Activated T-cell treated with anti-CD3 and anti-CD28 coated beads, Interleukin-2, amount 50 U/mL, for 48 hours (primary cell): Measurements from ENCODE around the gene NAA10.
A peak's percentile ranks its signal among the peaks of the same experiment; 100 is the strongest.

Experiments
- DNase-seq, 2 experiments: peaks; one replicate each; pipeline ENCODE4 v3.0.0-alpha.2; 2020

NAA10 gene

GRCh38 chrX:153947009-153947769 is 12.4 kb upstream of the NAA10 start:
- peak; percentile 89 for DNase-seq

GRCh38 chrX:153945956-153946943 is 11.4 kb upstream of the NAA10 start:
- no peak for DNase-seq

GRCh38 chrX:153944800-153945150 is 9.9 kb upstream of the NAA10 start:
- DNase-seq = no peak

- DNase-seq = peak in 1 of 2 experiments; percentile 53
Measured at GRCh38 chrX:153944140-153944799, 9.4 kb upstream of the NAA10 start, which contains the start of gene RENBP. Gene RENBP, minus strand, starts transcription at chrX:153944643. Its CDS starts 33 bp downstream, at chrX:153944610.

DNA sequence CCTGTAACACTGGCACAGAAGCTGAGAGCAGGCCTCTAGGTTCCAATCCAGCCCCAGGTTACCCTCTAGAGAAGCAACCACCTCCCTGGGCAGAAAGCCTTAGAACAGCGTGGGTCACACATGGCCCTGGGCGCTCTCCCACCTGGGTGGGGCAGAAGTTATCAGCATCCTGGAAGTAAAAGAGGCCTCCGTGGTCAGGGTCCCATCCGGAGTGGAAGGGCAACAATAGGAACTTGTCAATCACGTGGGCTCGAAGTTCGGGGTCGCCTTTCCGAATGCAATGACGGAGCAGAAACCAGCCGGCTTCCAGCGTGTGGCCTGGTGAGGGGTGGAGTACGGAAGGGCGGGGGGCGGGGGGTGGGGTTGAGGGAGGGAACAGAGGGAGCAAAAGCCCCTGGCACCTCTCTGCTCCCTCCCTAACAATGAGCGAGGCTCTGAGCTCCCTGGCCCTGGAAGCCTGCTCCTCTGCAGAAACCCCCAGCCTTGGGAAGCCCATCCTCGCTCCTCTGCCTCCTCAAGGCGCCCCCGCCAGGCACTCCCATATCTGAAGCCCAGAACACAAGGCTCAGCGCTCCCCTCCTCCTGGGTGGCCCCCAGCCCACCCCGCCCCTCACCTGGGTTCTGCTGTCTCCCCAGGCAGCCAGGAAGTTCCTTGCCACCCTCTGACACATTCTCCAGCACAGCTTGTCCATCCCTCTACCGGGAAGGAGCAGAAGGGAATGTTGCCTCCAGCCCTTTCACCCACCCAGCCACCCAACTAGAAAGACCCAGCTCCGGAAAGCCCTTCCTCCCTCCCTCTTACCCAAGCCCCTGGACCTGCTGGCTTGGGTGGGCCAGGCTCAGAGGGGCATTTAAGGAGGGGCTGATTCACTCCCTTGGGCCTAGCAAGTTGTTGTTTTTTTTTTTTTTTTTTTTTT is 6.8 kb upstream of the NAA10 start:
- no peak for DNase-seq

- DNase-seq = no peak
Measured at GRCh38 chrX:153939573-153939972, 4.7 kb upstream of the NAA10 start.

DNA sequence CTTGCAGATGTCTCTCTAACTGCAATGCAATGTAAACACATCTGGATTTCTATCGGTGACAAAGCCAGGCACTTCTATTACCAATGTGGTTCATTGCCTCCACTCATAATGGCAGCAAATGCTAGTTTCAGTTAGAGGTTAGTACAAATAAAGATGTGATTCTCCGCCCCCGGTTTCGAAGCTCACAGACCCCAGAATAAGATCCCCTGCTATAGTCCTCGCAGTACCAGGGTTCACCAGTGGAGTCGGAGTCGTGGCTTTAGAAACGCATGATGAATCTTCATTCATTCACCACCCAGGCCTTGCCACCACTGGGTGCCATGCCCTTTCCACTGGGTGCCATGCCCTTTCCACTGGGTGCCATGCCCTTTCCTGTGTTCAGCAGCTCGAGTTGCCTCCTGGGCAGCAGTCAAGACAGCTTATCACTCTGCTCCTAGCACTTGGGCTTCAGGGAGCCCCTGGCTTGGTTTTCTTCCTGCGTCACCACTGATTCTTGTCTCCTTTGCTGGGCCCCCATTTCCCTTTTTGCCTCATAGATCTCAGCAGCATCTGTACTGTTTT is 3.5 kb upstream of the NAA10 start:
- peak in 1 of 2 experiments; percentile 46 for DNase-seq

- DNase-seq = no peak
Measured at GRCh38 chrX:153937056-153937455, 2.2 kb upstream of the NAA10 start.

DNA sequence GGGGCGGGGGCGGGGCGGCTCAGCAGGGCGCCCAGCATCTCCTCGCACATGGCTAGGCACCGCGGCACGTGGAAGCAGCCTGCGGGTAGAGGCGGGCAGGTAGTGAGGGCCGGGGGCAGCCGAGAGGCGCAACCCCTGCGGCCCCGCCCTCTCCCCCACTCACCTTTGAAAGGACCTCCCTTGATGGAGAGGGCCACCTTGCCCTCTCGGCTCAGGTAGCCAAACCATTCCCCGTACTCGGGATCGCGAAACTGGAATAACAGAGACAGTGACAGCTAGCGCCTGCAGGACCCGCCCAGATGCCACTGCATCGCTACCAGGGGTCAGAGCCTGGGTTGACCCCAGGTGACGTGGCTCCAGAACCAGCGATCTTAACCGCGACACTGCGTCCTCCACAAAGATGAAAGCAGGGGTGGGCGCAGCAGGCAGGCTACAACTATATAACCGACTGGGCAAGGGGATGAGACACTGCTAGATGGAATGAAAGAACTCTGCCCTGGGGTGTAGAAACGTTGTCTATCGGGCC is 552 bp upstream of the NAA10 start:
- DNase-seq = no peak

DNA sequence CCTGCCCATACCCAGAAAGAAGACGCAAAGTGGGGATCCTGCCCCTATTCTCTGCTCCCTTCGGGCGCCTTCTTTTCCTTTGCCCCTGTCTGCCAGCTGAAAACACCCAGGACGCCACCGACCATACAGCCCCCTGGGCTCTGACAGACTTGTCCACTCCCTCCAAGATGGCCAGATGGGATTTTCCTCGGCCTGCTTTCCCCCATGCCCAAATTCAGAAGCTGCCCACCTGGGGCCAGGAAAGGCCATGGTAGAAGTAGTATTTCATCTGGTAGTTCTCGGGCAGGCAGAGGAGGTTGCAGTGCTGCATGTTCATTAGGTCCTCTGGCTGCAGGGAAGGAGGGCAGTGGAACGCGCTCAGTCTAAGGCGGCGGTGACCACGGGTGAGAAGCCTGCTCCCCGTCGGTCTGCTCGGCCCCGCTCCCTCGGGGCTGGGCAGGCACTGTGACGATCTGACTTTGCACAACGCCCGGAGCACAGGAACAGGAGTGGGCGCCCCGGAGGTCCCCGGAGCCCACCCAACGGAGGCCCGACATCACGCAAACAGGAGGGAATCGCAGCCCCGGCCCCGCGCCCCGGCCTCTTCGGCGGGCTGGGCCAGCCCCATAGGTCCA is 582 bp downstream of the NAA10 start:
- no peak for DNase-seq

GRCh38 chrX:153933748-153934147 is 1.1 kb downstream of the NAA10 start:
- no peak for DNase-seq

DNA sequence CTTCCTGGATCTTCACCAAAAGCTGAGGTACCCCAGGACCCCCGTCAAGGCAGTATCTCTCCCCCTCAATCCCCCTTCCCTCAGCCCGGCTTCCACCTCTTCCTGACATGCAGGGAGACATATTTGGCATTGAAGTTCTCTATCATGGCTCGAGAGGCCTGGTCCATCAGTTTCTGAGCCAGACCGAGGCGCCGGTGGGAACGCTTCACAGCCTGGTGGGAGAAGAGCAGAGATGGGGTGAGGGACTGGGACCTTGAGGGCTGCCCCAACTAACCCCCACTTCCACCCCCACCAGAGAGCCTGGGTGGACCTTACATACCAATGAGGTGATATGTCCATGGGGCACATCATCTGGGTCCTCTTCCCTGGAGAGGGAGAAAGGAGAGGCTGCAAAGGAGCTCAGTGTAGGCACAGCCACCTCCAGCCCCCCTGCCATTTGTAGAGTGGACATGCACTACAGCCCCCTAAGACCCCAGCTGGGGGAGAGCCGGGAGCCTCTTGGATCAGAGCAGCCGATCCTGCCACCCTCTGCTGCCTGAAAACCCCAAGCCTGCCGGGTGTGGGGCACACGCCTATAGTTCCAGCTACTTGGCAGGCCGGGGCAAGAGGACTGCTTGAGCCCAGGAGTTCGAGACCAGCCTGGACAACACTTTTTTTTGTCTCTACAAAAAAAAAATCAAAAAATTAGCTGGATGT is 2.5 kb downstream of the NAA10 start:
- no peak for DNase-seq

DNA sequence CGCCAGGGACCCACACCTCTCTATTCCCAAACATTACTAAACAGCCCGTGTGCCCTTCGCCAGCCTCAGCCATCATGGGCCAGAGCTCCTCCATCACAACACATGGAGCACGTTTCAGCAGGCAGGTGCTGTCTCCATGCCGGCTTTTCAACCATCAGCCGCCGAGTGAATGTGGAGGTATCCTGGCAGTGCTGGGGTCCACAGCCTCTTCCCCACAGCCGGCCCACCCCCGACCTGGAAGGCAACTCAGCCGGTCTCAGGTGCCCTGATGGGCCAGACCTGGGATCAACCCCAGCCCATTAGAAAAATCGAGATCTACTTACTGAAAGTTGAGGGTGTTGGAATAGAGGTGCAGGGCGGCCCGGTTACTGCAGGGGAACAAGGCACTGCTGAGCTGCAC is 3.1 kb downstream of the NAA10 start:
- DNase-seq = no peak

DNA sequence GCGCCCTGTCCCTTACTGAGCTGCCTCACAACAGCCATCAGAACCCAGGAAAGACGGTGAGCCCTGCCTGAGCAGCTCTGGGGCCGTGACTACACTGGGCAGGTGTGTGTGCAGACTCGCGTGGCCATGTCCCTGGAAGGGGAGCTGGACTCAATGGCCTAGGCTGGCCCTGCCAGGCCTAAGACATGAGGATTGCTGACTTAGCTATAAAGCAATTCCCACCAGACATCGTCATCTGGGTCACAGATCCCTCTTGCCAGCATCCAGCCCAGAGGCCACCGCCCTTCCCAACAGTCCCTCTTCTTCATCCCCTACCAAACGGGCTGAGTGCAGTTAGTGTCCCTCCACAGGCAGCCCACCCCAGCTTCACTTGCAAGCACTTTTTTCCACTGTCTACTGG is 3.7 kb downstream of the NAA10 start:
- DNase-seq = no peak

GRCh38 chrX:153930011-153930910 is 4.6 kb downstream of the NAA10 start:
- DNase-seq = no peak

DNA sequence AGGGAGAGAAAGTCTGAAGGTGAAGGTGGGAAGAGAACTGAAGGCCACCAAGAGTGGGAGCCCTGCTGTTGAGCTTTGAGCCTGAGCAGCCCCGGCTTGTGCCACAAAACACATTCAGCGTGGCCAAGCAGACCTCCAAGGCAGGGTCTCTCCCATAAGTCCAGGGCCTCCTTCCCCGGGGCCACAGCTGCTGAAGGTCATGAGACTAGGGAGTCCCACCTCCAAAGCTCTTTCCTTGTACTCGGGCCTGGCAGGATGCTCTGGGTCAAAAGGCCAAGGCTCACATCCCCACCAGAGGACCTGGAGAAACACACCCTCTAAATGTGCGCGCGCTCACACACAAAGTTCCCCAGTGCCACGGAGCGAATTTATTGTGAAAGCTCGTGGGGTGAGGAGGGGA is 5.3 kb downstream of the NAA10 start:
- DNase-seq = no peak

- no peak for DNase-seq
Measured at GRCh38 chrX:153928846-153929245, 6.0 kb downstream of the NAA10 start.

- peak; percentile 94 to 96 for DNase-seq
Measured at GRCh38 chrX:153927922-153928760, 6.7 kb downstream of the NAA10 start.

DNA sequence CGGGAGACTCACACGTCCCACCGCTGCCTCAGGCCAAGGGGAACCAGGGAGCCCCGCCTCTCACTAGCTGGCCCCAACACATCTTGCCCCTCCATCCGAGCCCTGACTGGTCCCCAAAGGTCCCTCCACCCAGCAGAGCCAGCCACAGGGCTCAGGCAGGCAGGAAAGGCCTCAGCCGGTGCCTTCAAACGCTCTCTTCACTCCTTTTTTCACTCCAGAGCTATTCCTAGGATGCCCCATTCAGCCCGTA is 7.2 kb downstream of the NAA10 start:
- DNase-seq = no peak
